Fibroblast of lung (primary cell): ENCODE results near the gene SLC2A5.

Experiments used
- EZH2 ChIP-seq: IDR thresholded peaks from 2 replicates; pipeline ENCODE4 v1.5.1; 2012; ENCODE audit warnings: low read length, control low read depth, mild to moderate bottlenecking; ENCODE audit errors: missing control alignments
- TF ChIP-seq, protein P1 (sequence below), 2 donors: IDR thresholded peaks in 1 of 2; conservative IDR thresholded peaks in 1 of 2; 1 replicate in 1 of 2; 2 replicates in 1 of 2; pipeline ENCODE4 v1.5.1; 2011 to 2012; ENCODE audit warnings: low read length in 2 of 2, control low read depth in 1 of 2, inconsistent platforms in 1 of 2, low read depth in 1 of 2, mild to moderate bottlenecking in 1 of 2

GRCh38 chr1:9100471-9101043 is 31.1 kb upstream of the SLC2A5 start:
- no peak for TF ChIP-seq EZH2
- TF ChIP-seq, protein P1, sequence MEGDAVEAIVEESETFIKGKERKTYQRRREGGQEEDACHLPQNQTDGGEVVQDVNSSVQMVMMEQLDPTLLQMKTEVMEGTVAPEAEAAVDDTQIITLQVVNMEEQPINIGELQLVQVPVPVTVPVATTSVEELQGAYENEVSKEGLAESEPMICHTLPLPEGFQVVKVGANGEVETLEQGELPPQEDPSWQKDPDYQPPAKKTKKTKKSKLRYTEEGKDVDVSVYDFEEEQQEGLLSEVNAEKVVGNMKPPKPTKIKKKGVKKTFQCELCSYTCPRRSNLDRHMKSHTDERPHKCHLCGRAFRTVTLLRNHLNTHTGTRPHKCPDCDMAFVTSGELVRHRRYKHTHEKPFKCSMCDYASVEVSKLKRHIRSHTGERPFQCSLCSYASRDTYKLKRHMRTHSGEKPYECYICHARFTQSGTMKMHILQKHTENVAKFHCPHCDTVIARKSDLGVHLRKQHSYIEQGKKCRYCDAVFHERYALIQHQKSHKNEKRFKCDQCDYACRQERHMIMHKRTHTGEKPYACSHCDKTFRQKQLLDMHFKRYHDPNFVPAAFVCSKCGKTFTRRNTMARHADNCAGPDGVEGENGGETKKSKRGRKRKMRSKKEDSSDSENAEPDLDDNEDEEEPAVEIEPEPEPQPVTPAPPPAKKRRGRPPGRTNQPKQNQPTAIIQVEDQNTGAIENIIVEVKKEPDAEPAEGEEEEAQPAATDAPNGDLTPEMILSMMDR (conservative IDR thresholded peaks at IDR 0.05 in 1 of 2, IDR thresholded peaks at IDR 0.05 in 1 of 2; ENCODE audit: low read depth in 1 of 2, low read length in 2 of 2) = no peak
